Endometrial microvascular endothelial cells (primary cell): ENCODE results near the gene ARMC9. TPM values are rescaled to one million over a fixed set of nuclear protein-coding genes. Genes with fewer than 3 reads are reported as not detected.
"Not testable (repeated sequence)": the region's sequence is repeated elsewhere in the genome, so short reads cannot be mapped to it uniquely, and the experiment has no call there.

Experiments used
- in situ Hi-C: cut with HindIII; loops from 2 replicates; pipeline ENCODE4 v1.10.0; 2017; ENCODE audit warnings: low sequenced_read_pairs, low pct_unique_long_range_greater_than_20kb; ENCODE audit errors: inconsistent ontology term
- total RNA-seq: library from RNA; depleted of rRNA; stranded (reverse); fragments of >200 nt; gene quantifications from one replicate; pipeline ENCODE4 v1.2.3, GENCODE V29; 2015; ENCODE audit errors: inconsistent ontology term

ARMC9 gene
- total RNA-seq, 1 donor from 2014 or later: 76.7 TPM

GRCh38 chr2:231364961-231365810 lies 166.8 kb downstream of the ARMC9 start:
- in situ Hi-C loops: no loop called here

GRCh38 chr2:231367178-231367577 lies 168.7 kb downstream of the ARMC9 start:
- in situ Hi-C loops: no loop called here

GRCh38 chr2:231369580-231370428 lies 171.4 kb downstream of the ARMC9 start:
- in situ Hi-C loops: no loop called here

- in situ Hi-C loops: no loop called here
These were observed 172.0 kb downstream of the ARMC9 start for GRCh38 chr2:231370429-231370748.

- in situ Hi-C loops: no loop called here
These were observed 172.5 kb downstream of the ARMC9 start for GRCh38 chr2:231370749-231371429.

GRCh38 chr2:231371430-231372054 lies 173.1 kb downstream of the ARMC9 start:
- in situ Hi-C loops: no loop called here

GRCh38 chr2:231372326-231372725 lies 173.9 kb downstream of the ARMC9 start:
- in situ Hi-C loops: no loop called here

- in situ Hi-C loops: no loop called here
These were observed 174.8 kb downstream of the ARMC9 start for GRCh38 chr2:231373184-231373583.

- in situ Hi-C loops: no loop called here
These were observed 175.4 kb downstream of the ARMC9 start for GRCh38 chr2:231373786-231374349.

GRCh38 chr2:231374771-231375170 lies 176.3 kb downstream of the ARMC9 start:
- in situ Hi-C loops: no loop called here

- in situ Hi-C loops: not testable (repeated sequence)
These were observed 177.7 kb downstream of the ARMC9 start for GRCh38 chr2:231375994-231376615.

- in situ Hi-C loops: no loop called here
These were observed 178.4 kb downstream of the ARMC9 start for GRCh38 chr2:231376857-231377256.

GRCh38 chr2:231378026-231378722 lies 179.7 kb downstream of the ARMC9 start:
- in situ Hi-C loops: no loop called here

- in situ Hi-C loops: no loop called here
These were observed 181.1 kb downstream of the ARMC9 start for GRCh38 chr2:231379266-231380215.

GRCh38 chr2:231380307-231380706 lies 181.9 kb downstream of the ARMC9 start:
- in situ Hi-C loops: no loop called here

- in situ Hi-C loops: no loop called here
These were observed 182.8 kb downstream of the ARMC9 start for GRCh38 chr2:231380991-231381847.
